GM12878 (cell line): ENCODE measurements around the gene HOXC5. TPM values are rescaled to one million over a fixed set of nuclear protein-coding genes. Genes with fewer than 3 reads are reported as not detected.
A peak's percentile ranks its signal among the peaks of the same experiment; 100 is the strongest.

Experiments used
- ATAC-seq: fragments of 200-7000 bp; cut with Tn5 transposase; 3 replicates; pipeline ENCODE4 v1.9.1; 2020; ENCODE audit warnings: mild to moderate bottlenecking, moderate library complexity
- BruUV-seq: library from RNA; stranded (reverse); fragments of 400-500 nt; replicated peaks from 2 replicates; lab custom pipeline; 2021; lab: Mats Ljungman, UMichigan
- CTCF ChIA-PET: fragments of 300-600 bp; sonication (Branson Sonifier 250); formaldehyde crosslinking; extraction: SDS; loops from one replicate; lab custom pipeline; 2021; ENCODE audit warnings: inconsistent platforms; lab: Yijun Ruan, JAX
- POLR2A ChIA-PET: fragments of 350-600 bp; formaldehyde crosslinking; extraction: SDS; loops from one replicate; lab custom pipeline; 2021; ENCODE audit warnings: inconsistent platforms; lab: Charles Lee
- RAD21 ChIA-PET: fragments of 300-600 bp; sonication (Branson Sonifier 250); formaldehyde crosslinking; loops from one replicate; lab custom pipeline; 2023; ENCODE audit warnings: antibody characterized with exemption; ENCODE audit not compliant: unreplicated experiment; lab: Charles Lee
- SMC1A ChIA-PET: fragments of 300-600 bp; sonication (Branson Sonifier 250); formaldehyde crosslinking; loops from one replicate; lab custom pipeline; 2023; ENCODE audit not compliant: unreplicated experiment, uncharacterized antibody; lab: Charles Lee
- DNase-seq: peaks from one replicate; pipeline ENCODE4 v3.0.0-alpha.2; 2011; ENCODE audit warnings: low read depth, low spot score
- FAIRE-seq: peaks from 3 replicates; lab custom pipeline; 2011; peaks lifted over from hg19 to GRCh38; lab: Jason Lieb, UNC
- H2AFZ ChIP-seq: 2 replicates; pipeline ENCODE4 v1.6.0; 2011; ENCODE audit warnings: low read depth, low read length, control low read depth; ENCODE audit not compliant: control insufficient read depth
- H3K27ac ChIP-seq: 2 replicates; pipeline ENCODE4 v1.5.1; 2011; ENCODE audit warnings: control low read depth; ENCODE audit not compliant: control insufficient read depth, insufficient read depth
- H3K27me3 ChIP-seq, 2 experiments: replicated peaks in 1 of 2; 2 replicates each; pipeline versions ENCODE4 v1.6.0 to v1.6.1; 2011; ENCODE audit warnings: low read length in 1 of 2; ENCODE audit not compliant: control insufficient read depth in 2 of 2, insufficient read depth in 2 of 2
- H3K36me3 ChIP-seq, 2 experiments: 2 replicates each; pipeline ENCODE4 v1.5.1; 2011; ENCODE audit warnings: low read length in 1 of 2; ENCODE audit not compliant: control insufficient read depth in 2 of 2, insufficient read depth in 2 of 2
- H3K4me1 ChIP-seq: 2 replicates; pipeline ENCODE4 v1.6.1; 2011; ENCODE audit warnings: mild to moderate bottlenecking, low read length, moderate library complexity, mixed read lengths; ENCODE audit not compliant: control insufficient read depth, insufficient read depth
- H3K4me2 ChIP-seq: 2 replicates; pipeline ENCODE4 v1.6.0; 2011; ENCODE audit warnings: control low read depth; ENCODE audit not compliant: control insufficient read depth, insufficient read depth
- H3K4me3 ChIP-seq: fragments of 200-600 bp; sonication (generic); 2 replicates; pipeline ENCODE4 v1.5.1; 2016
- H3K79me2 ChIP-seq: 2 replicates; pipeline ENCODE4 v1.6.0; 2011; ENCODE audit warnings: low read length; ENCODE audit not compliant: control insufficient read depth, insufficient read depth
- H3K9ac ChIP-seq: 2 replicates; pipeline ENCODE4 v1.8.0; 2011; ENCODE audit warnings: low read length, control low read depth, mixed read lengths; ENCODE audit not compliant: control insufficient read depth, insufficient read depth
- H3K9me3 ChIP-seq: replicated peaks from 3 replicates; pipeline ENCODE4 v1.5.1; 2011; ENCODE audit warnings: mild to moderate bottlenecking, low read length; ENCODE audit not compliant: control insufficient read depth, insufficient read depth
- H4K20me1 ChIP-seq: 2 replicates; pipeline ENCODE4 v1.6.0; 2011; ENCODE audit not compliant: control insufficient read depth, insufficient read depth
- ASH2L ChIP-seq: fragments of 300-600, 200-600 bp; sonication (generic); IDR thresholded peaks from 2 replicates; pipeline ENCODE4 v1.6.1; 2017; ENCODE audit warnings: low read depth, mild to moderate bottlenecking, borderline replicate concordance
- CREM ChIP-seq: IDR thresholded peaks from 2 replicates; pipeline ENCODE4 v1.6.1; 2014; ENCODE audit warnings: antibody characterized with exemption, low read depth
- HSF1 ChIP-seq: fragments of 150-350 bp; IDR thresholded peaks from 2 replicates; pipeline ENCODE4 v1.6.1; 2014; ENCODE audit warnings: mild to moderate bottlenecking, low read depth, low read length
- JUND ChIP-seq: IDR thresholded peaks from 2 replicates; pipeline ENCODE4 v1.6.1; 2012; ENCODE audit warnings: low read depth, mild to moderate bottlenecking, low read length, improper control_type of control experiment, moderate library complexity
- MEF2B ChIP-seq: fragments of 450-650 bp; IDR thresholded peaks from 2 replicates; pipeline ENCODE4 v1.6.1; 2018; ENCODE audit warnings: mild to moderate bottlenecking, moderate library complexity; ENCODE audit not compliant: partially characterized antibody, poor library complexity, severe bottlenecking
- MTA2 ChIP-seq: fragments of 450-650 bp; IDR thresholded peaks from 2 replicates; pipeline ENCODE4 v1.6.1; 2016; ENCODE audit warnings: low read depth, mild to moderate bottlenecking, moderate library complexity
- NR2F1 ChIP-seq: fragments of 450-650 bp; conservative IDR thresholded peaks from 2 replicates; pipeline ENCODE4 v1.6.1; 2017; ENCODE audit warnings: mild to moderate bottlenecking
- RBBP5 ChIP-seq: fragments of 200-600 bp; sonication (generic); conservative IDR thresholded peaks from 2 replicates; pipeline ENCODE4 v1.6.1; 2016
- RELA ChIP-seq: fragments of 450-650 bp; IDR thresholded peaks from 2 replicates; pipeline ENCODE4 v1.8.0; 2014; ENCODE audit warnings: borderline replicate concordance; ENCODE audit not compliant: partially characterized antibody
- RUNX3 ChIP-seq: IDR thresholded peaks from 2 replicates; pipeline ENCODE4 v1.6.1; 2012; ENCODE audit warnings: low read length, inconsistent platforms
- SKIL ChIP-seq: fragments of 450-650 bp; IDR thresholded peaks from 2 replicates; pipeline ENCODE4 v1.6.1; 2017; ENCODE audit warnings: mild to moderate bottlenecking, low read depth, inconsistent platforms; ENCODE audit not compliant: poor library complexity, severe bottlenecking
- TARDBP ChIP-seq: IDR thresholded peaks from 2 replicates; pipeline ENCODE4 v1.6.1; 2016; ENCODE audit warnings: borderline replicate concordance
- TCF3 ChIP-seq: IDR thresholded peaks from 2 replicates; pipeline ENCODE4 v1.6.1; 2012; ENCODE audit warnings: low read depth, mild to moderate bottlenecking, low read length, borderline replicate concordance; ENCODE audit not compliant: insufficient read depth
- ZBTB4 ChIP-seq: fragments of 450-650 bp; formaldehyde crosslinking; IDR thresholded peaks from 2 replicates; pipeline ENCODE4 v1.4.0; 2022; ENCODE audit warnings: mild to moderate bottlenecking, moderate library complexity
- ZNF274 ChIP-seq: IDR thresholded peaks from one replicate; pipeline ENCODE4 v1.8.0; 2011; ENCODE audit not compliant: insufficient read length, insufficient read depth
- ZSCAN29 ChIP-seq: fragments of 450-650 bp; IDR thresholded peaks from 2 replicates; pipeline ENCODE4 v1.6.1; 2017; ENCODE audit warnings: mild to moderate bottlenecking, moderate library complexity
- WGBS: methylation state at CpG from one replicate; pipeline ENCODE4 v1.1.6; 2016; ENCODE audit warnings: low lambda C conversion rate; ENCODE audit not compliant: insufficient replicate concordance, insufficient coverage; ENCODE audit errors: missing lambda C conversion rate; 5-methylcytosine and 5-hydroxymethylcytosine counted together
- in situ Hi-C: fragments of 300-500 bp; cut with MboI; formaldehyde crosslinking; loops from 9 replicates; pipeline ENCODE4 v1.14.3; 2018; ENCODE audit warnings: mixed read lengths
- intact Hi-C: fragments of 100-400 bp; cut with micrococcal nuclease; formaldehyde crosslinking; loops from one replicate; pipeline ENCODE4 v1.14.2; 2022; ENCODE audit not compliant: unreplicated experiment
- polyA plus RNA-seq, 11 experiments: library from polyadenylated mRNA; depleted of rRNA in 4 of 11; unstranded in 6 of 11; stranded (reverse) in 5 of 11; fragments of >200 nt; fragmentation: Nextera tagmentation in 4 of 11; fragmentation: Illumina TruSeq in 1 of 11; extraction: Ambion mirVana in 4 of 11; extraction: Trizol in 1 of 11; gene quantifications; 1 replicate in 1 of 11; 2 replicates in 10 of 11; pipeline versions ENCODE4 v1.2.1 to v1.2.3, GENCODE V29; 2011 to 2016; ENCODE audit warnings: inconsistent platforms in 2 of 11, missing spikeins in 2 of 11, low read depth in 1 of 11
- total RNA-seq, 4 experiments: library from RNA; depleted of rRNA in 3 of 4; stranded (reverse); fragments of >200 nt in 3 of 4; fragmentation: Illumina TruSeq in 1 of 4; extraction: Trizol in 1 of 4; gene quantifications; 2 replicates each; pipeline versions ENCODE4 v1.2.1 to v1.2.3, GENCODE V29; 2013 to 2021

Gene HOXC5
- total and polyA plus RNA-seq, 10 of the 15 experiments (the other 5 are each of a cell fraction or from before 2014, with no cell fraction given): 0.11 TPM; not detected in 9

GRCh38 chr12:53987787-53988230 lies 45.0 kb upstream of the HOXC5 start (continued):
- no peak for TF ChIP-seq HSF1
- no peak for TF ChIP-seq JUND
- TF ChIP-seq RUNX3: no peak
- TF ChIP-seq ASH2L: no peak
- TF ChIP-seq MTA2: no peak
- no peak for TF ChIP-seq ZSCAN29
- no peak for TF ChIP-seq RBBP5

GRCh38 chr12:53988541-53989226 lies 44.2 kb upstream of the HOXC5 start:
- no peak overlapping the region for H3K4me3 ChIP-seq
- ChIA-PET CTCF (interaction anchor here (0.8 to 5.5 kb wide), 13 partner anchors 32 to 288 kb away, joined by 3 to 54 read pairs (median 5); no protein-coding TSS in a partner anchor), POLR2A (interaction anchor here (1.0 kb wide), 1 partner anchor 11 kb away, joined by 3 read pairs; the partner anchor contains the start of gene HOXC9), SMC1A (interaction anchor here (1.0 to 4.5 kb wide), 5 partner anchors 11 to 228 kb away, joined by 3 to 29 read pairs (median 3); no protein-coding TSS in a partner anchor), RAD21 (interaction anchor here (1.1 to 2.2 kb wide), 4 partner anchors 17 to 219 kb away, joined by 3 to 7 read pairs (median 4); partner anchors contain the start of genes HOXC5 and SMUG1)
- under 1% methylated on average over 5 of the region's 5 CpGs for WGBS
- H3K4me1 ChIP-seq: peaks cover 15% of the 10 kb centered on the region
- in situ Hi-C loops (no loop called here), intact Hi-C loops (loop anchor here (5.0 to 10.0 kb wide), 3 partner anchors 194 to 284 kb away; no protein-coding TSS in a partner anchor)
- no peak overlapping the region for H3K27ac ChIP-seq
- no peaks in the 10 kb centered on the region for H3K9me3 ChIP-seq
- H3K79me2 ChIP-seq: no peaks in the 10 kb centered on the region
- H3K36me3 ChIP-seq: no peaks in the 10 kb centered on the region
- peak overlapping the region; percentile 75; the same call in 1 of the 2 replicates for H3K4me2 ChIP-seq
- BruUV-seq: no TSS peak
- ATAC-seq: peak; percentile 20
- peaks cover 3% of the 10 kb centered on the region; the same call in 1 of the 2 replicates for H4K20me1 ChIP-seq
- no peak for DNase-seq
- H3K27me3 ChIP-seq: peaks cover 36 to 59% of the 10 kb centered on the region in 2 experiments
- H2AFZ ChIP-seq: no peak overlapping the region
- no peak overlapping the region for H3K9ac ChIP-seq
- no peak for FAIRE-seq
- TF ChIP-seq RELA (no peak), ZBTB4 (CRISPR knock-in tag) (no peak), ZNF274 (no peak), MEF2B (no peak), TCF3 (no peak), SKIL (no peak), CREM (no peak), NR2F1 (no peak), ASH2L (no peak), RBBP5 (no peak), TARDBP (no peak)
